MM.1S (cell line): Measurements from ENCODE around the gene MSMP.

ENCODE experiments used
- DNase-seq: peaks from one replicate; pipeline ENCODE4 v3.0.0-alpha.2; 2015
- H2AFZ ChIP-seq: fragments of 300-600 bp; sonication (generic); 2 replicates; pipeline ENCODE4 v1.6.0; 2016; ENCODE audit warnings: antibody characterized with exemption, low read length
- H3F3A ChIP-seq: fragments of 300-600 bp; sonication (generic); 2 replicates; pipeline ENCODE4 v1.6.1; 2016; ENCODE audit warnings: mild to moderate bottlenecking, antibody characterized with exemption, low read length, moderate library complexity, mixed read lengths; ENCODE audit not compliant: insufficient read depth
- H3K27ac ChIP-seq: fragments of 300-600 bp; sonication (generic); 2 replicates; pipeline ENCODE4 v1.5.1; 2016; ENCODE audit warnings: mild to moderate bottlenecking, low read length
- H3K27me3 ChIP-seq: fragments of 300-600 bp; sonication (generic); replicated peaks from 2 replicates; pipeline ENCODE4 v1.6.0; 2016; ENCODE audit warnings: low read length; ENCODE audit not compliant: insufficient read depth
- H3K36me3 ChIP-seq: fragments of 300-600 bp; sonication (generic); replicated peaks from 2 replicates; pipeline ENCODE4 v1.6.1; 2016; ENCODE audit warnings: mild to moderate bottlenecking, low read length, mixed read lengths; ENCODE audit not compliant: insufficient read depth
- H3K4me1 ChIP-seq: fragments of 300-600 bp; sonication (generic); 2 replicates; pipeline ENCODE4 v1.6.1; 2016; ENCODE audit warnings: low read length, mixed read lengths
- H3K4me2 ChIP-seq: fragments of 300-600 bp; sonication (generic); 2 replicates; pipeline ENCODE4 v1.6.0; 2016; ENCODE audit warnings: low read depth, low read length
- H3K4me3 ChIP-seq: fragments of 300-600 bp; sonication (generic); 2 replicates; pipeline ENCODE4 v1.5.1; 2016; ENCODE audit warnings: low read length, mixed read lengths
- H3K79me2 ChIP-seq: fragments of 300-600 bp; sonication (generic); 2 replicates; pipeline ENCODE4 v1.6.1; 2016; ENCODE audit warnings: mixed run types, low read length, mixed read lengths
- H3K9ac ChIP-seq: fragments of 300-600 bp; sonication (generic); 2 replicates; pipeline ENCODE4 v1.6.1; 2016; ENCODE audit warnings: low read length, mixed read lengths
- H3K9me2 ChIP-seq: fragments of 300-600 bp; sonication (generic); replicated peaks from 2 replicates; pipeline ENCODE4 v1.6.1; 2016; ENCODE audit warnings: mild to moderate bottlenecking, low read length, mixed read lengths; ENCODE audit not compliant: insufficient read depth
- H3K9me3 ChIP-seq: fragments of 300-600 bp; sonication (generic); replicated peaks from 2 replicates; pipeline ENCODE4 v1.6.1; 2016; ENCODE audit warnings: mild to moderate bottlenecking, low read length, mixed read lengths; ENCODE audit not compliant: insufficient read depth
- H4K20me1 ChIP-seq: fragments of 300-600 bp; sonication (generic); 2 replicates; pipeline ENCODE4 v1.6.1; 2016; ENCODE audit warnings: mild to moderate bottlenecking, low read length, moderate library complexity, mixed read lengths; ENCODE audit not compliant: insufficient read depth
- EZH2 ChIP-seq: fragments of 300-600 bp; sonication (generic); optimal IDR thresholded peaks from 2 replicates; pipeline ENCODE3; 2017; ENCODE audit warnings: low read depth, mild to moderate bottlenecking, antibody characterized with exemption, low read length, mixed read lengths
- EZH2phosphoT487 ChIP-seq: fragments of 300-600 bp; sonication (generic); IDR thresholded peaks from 2 replicates; pipeline ENCODE4 v1.6.1; 2018; ENCODE audit warnings: antibody characterized with exemption, low read length
- TF ChIP-seq, protein P1 (sequence below): fragments of 300-600 bp; sonication (generic); IDR thresholded peaks from 2 replicates; pipeline ENCODE4 v1.5.1; 2016; ENCODE audit warnings: antibody characterized with exemption, low read length, mixed read lengths

The MSMP gene

DNA sequence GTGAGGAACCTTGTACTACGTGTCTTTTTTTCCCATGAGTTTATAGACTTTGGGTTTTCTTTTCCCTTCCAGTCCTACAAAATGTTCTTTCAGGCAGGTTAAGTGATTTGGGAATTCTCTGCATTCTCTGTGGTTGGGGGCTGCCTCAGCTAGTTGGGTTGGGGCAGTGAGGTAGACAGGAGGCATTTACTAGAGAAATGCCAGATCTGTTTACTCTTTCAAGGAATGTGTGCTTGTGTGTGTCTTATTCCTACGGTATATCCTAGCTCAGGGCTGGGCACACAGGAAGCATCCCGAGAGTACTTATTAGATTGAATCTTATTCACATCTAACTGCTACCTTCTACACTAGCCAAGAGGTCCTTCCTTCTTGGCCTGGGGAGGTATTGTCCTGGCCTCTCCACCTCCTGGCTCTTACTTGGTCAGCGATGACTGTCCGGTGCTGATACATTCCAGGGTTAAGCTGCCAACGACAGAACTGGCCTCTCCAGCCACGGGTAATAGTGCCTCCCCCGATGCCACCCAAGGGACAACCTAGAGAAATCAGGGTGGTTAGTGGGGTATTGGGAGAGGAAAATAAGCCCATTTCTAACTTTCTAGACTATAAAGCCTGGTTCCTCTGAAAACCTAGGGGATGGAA lies 10.1 kb downstream of the MSMP start:
- Histone ChIP-seq H3K27me3 (no peaks in the 10 kb centered on the region), H4K20me1 (peaks cover 11% of the 10 kb centered on the region), H3K36me3 (no peaks in the 10 kb centered on the region), H3K9ac (no peak overlapping the region), H2AFZ (no peak overlapping the region), H3K4me3 (no peak overlapping the region), H3F3A (0 out of 2 replicates have a peak, but pooled peaks cover 5% of the 10 kb centered on the region), H3K4me1 (peaks cover 14% of the 10 kb centered on the region), H3K4me2 (no peak overlapping the region), H3K27ac (no peak overlapping the region), H3K9me3 (no peaks in the 10 kb centered on the region), H3K79me2 (peaks cover 63% of the 10 kb centered on the region), H3K9me2 (no peaks in the 10 kb centered on the region)
- TF ChIP-seq, protein P1, sequence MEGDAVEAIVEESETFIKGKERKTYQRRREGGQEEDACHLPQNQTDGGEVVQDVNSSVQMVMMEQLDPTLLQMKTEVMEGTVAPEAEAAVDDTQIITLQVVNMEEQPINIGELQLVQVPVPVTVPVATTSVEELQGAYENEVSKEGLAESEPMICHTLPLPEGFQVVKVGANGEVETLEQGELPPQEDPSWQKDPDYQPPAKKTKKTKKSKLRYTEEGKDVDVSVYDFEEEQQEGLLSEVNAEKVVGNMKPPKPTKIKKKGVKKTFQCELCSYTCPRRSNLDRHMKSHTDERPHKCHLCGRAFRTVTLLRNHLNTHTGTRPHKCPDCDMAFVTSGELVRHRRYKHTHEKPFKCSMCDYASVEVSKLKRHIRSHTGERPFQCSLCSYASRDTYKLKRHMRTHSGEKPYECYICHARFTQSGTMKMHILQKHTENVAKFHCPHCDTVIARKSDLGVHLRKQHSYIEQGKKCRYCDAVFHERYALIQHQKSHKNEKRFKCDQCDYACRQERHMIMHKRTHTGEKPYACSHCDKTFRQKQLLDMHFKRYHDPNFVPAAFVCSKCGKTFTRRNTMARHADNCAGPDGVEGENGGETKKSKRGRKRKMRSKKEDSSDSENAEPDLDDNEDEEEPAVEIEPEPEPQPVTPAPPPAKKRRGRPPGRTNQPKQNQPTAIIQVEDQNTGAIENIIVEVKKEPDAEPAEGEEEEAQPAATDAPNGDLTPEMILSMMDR = no peak
- TF ChIP-seq EZH2phosphoT487 = no peak
- no peak for TF ChIP-seq EZH2
- DNase-seq = no peak

DNA sequence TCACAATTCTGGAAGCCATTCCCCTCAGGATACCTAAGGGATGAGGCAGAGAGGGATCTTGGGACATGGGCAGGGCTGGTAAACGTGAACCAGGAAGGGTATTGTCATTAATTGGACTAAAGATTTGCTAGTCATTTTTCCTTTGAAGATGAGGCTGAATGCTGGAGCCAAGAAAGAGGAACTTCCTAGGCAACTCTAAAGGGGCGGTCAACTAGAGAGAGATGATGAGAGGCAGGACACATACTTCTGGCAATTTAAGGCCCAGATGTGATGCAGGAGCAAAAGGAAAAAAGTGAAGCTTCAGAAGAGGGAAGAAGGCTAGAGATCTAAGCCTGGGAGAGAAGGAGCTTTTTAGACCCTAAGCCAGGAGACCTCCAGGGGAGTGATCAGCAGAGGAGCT lies 10.6 kb downstream of the MSMP start:
- Histone ChIP-seq H3K27me3 (no peaks in the 10 kb centered on the region), H3K9ac (no peak overlapping the region), H3K9me3 (no peaks in the 10 kb centered on the region), H4K20me1 (peaks cover 11% of the 10 kb centered on the region), H3K27ac (no peak overlapping the region), H3K9me2 (no peaks in the 10 kb centered on the region), H3K4me1 (peaks cover 14% of the 10 kb centered on the region), H3K4me2 (no peak overlapping the region), H3K4me3 (no peak overlapping the region), H3K79me2 (peaks cover 60% of the 10 kb centered on the region), H3F3A (0 out of 2 replicates have a peak, but pooled peaks cover 2% of the 10 kb centered on the region), H2AFZ (no peak overlapping the region), H3K36me3 (no peaks in the 10 kb centered on the region)
- DNase-seq = no peak
- TF ChIP-seq, protein P1 = no peak
- TF ChIP-seq EZH2phosphoT487 (no peak), EZH2 (no peak)

DNA sequence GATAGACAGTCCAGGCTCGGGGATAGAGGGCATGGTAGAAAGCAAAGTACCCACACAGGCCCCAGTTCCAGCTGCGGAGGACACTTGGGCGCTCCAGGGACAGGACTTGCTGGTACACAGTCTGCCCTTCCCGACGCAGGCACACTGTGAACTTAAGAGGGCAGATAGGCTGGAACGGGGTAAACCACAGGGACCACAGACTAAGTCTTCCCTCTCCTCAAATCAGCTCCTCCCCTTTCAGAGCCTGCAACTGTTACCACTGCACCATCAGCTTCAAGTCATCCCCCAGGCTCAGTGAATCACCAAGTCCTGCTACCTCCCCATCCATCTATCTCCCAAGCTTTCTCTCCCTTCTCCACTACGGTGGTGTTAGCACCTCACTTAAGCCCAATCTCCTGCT lies 12.3 kb downstream of the MSMP start:
- Histone ChIP-seq H3K9me2 (no peaks in the 10 kb centered on the region), H3K36me3 (0 out of 2 replicates have a peak, but pooled peaks cover 3% of the 10 kb centered on the region), H4K20me1 (no peaks in the 10 kb centered on the region)

More for the DNA sequence above, 12.3 kb downstream of the MSMP start:
- Histone ChIP-seq H3K9ac (no peak overlapping the region), H3K4me2 (no peak overlapping the region), H3K4me3 (no peak overlapping the region), H3K27ac (no peak overlapping the region), H3K9me3 (no peaks in the 10 kb centered on the region), H3K79me2 (peaks cover 42% of the 10 kb centered on the region), H3F3A (no peaks in the 10 kb centered on the region), H2AFZ (no peak overlapping the region), H3K27me3 (no peaks in the 10 kb centered on the region), H3K4me1 (peaks cover 3% of the 10 kb centered on the region)
- TF ChIP-seq EZH2 (no peak), EZH2phosphoT487 (no peak)
- TF ChIP-seq, protein P1 = no peak
- DNase-seq = no peak
